LNCAP (cell line): ENCODE data around the gene TRIM42.

Source experiments
- CTCF ChIP-seq: fragments of 450-650 bp; IDR thresholded peaks from 2 replicates; pipeline ENCODE4 v1.5.1; 2017; ENCODE audit warnings: mild to moderate bottlenecking

Gene TRIM42

DNA sequence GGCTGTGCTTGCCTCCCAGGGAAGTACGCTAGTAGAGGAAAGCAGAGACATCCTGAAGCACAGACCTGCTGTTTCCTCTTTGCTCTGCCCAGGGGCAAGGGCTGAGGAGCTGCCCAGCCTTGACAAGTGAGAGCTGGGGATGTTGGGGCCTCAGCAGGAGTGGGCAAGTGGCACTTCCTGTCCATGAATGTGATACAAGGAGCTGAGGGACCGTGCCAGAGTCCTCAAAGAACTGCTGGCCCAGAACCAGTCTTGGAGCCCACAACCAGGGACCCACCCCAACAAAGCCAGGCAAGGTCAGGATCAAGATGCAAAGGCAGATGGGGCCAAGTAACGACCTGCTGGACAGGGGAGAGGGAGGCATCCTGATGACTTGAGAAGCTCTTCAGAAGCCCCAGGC, 70.3 kb downstream of the TRIM42 start:
- no peak for TF ChIP-seq CTCF

GRCh38 chr3:140748903-140749302, 71.0 kb downstream of the TRIM42 start:
- TF ChIP-seq CTCF = no peak
